HL-60 (cell line): ENCODE data around the gene F13B.
"Not testable (repeated sequence)": the region's sequence is repeated elsewhere in the genome, so short reads cannot be mapped to it uniquely, and the experiment has no call there.

Source experiments
- DNase-seq, 2 experiments: peaks; one replicate each; pipeline ENCODE4 v3.0.0-alpha.2; 2010 to 2020; ENCODE audit warnings: low read depth in 1 of 2, low spot score in 1 of 2
- H3K27ac ChIP-seq: fragments of 250-450 bp; sonication (Bioruptor Pico); replicated peaks from 2 replicates; pipeline ENCODE4 v1.5.1; 2020; ENCODE audit warnings: mild to moderate bottlenecking, moderate library complexity
- H3K27me3 ChIP-seq: fragments of 250-450 bp; sonication (Bioruptor Pico); 2 replicates; pipeline ENCODE4 v1.5.1; 2021; ENCODE audit warnings: mild to moderate bottlenecking, moderate library complexity; ENCODE audit not compliant: insufficient read depth, poor library complexity, severe bottlenecking
- H3K4me3 ChIP-seq: replicated peaks from 2 replicates; pipeline ENCODE4 v1.5.1; 2011; ENCODE audit warnings: mild to moderate bottlenecking, control low read depth, low read length; ENCODE audit not compliant: insufficient read depth
- CTCF ChIP-seq: IDR thresholded peaks from one replicate; pipeline ENCODE4 v1.5.1; 2011; ENCODE audit warnings: low read length, control low read depth, inconsistent platforms; ENCODE audit not compliant: insufficient read depth
- GABPA ChIP-seq: IDR thresholded peaks from 2 replicates; pipeline ENCODE4 v1.6.1; 2012; ENCODE audit warnings: low read depth
- POLR2AphosphoS5 ChIP-seq: IDR thresholded peaks from 2 replicates; pipeline ENCODE4 v1.6.1; 2012; ENCODE audit warnings: low read depth
- REST ChIP-seq: IDR thresholded peaks from 2 replicates; pipeline ENCODE4 v1.6.1; 2012; ENCODE audit warnings: low read depth; ENCODE audit not compliant: insufficient replicate concordance
- SPI1 ChIP-seq: IDR thresholded peaks from 2 replicates; pipeline ENCODE4 v1.6.1; 2012; ENCODE audit warnings: low read depth, mild to moderate bottlenecking, borderline replicate concordance

The F13B gene

GRCh38 chr1:197042676-197043341 lies 24.3 kb downstream of the F13B start:
- H3K27ac ChIP-seq: no peak overlapping the region
- DNase-seq: no peak
- no peak overlapping the region for H3K4me3 ChIP-seq
- TF ChIP-seq GABPA (no peak), REST (no peak), POLR2AphosphoS5 (no peak), CTCF (no peak), SPI1 (no peak)
- no peaks in the 10 kb centered on the region for H3K27me3 ChIP-seq

GRCh38 chr1:197041486-197042353 lies 25.3 kb downstream of the F13B start:
- Histone ChIP-seq H3K27me3 (no peaks in the 10 kb centered on the region), H3K4me3 (no peak overlapping the region), H3K27ac (no peak overlapping the region)
- DNase-seq: no peak
- no peak for TF ChIP-seq GABPA
- no peak for TF ChIP-seq REST
- no peak for TF ChIP-seq SPI1
- TF ChIP-seq POLR2AphosphoS5: no peak
- no peak for TF ChIP-seq CTCF

- H3K4me3 ChIP-seq: no peak overlapping the region
- DNase-seq: no peak
- no peaks in the 10 kb centered on the region for H3K27me3 ChIP-seq
- TF ChIP-seq GABPA: no peak
- H3K27ac ChIP-seq: no peak overlapping the region
Observed at GRCh38 chr1:197036861-197037260, 30.2 kb downstream of the F13B start.

GRCh38 chr1:197034631-197035339 lies 32.3 kb downstream of the F13B start:
- not testable (repeated sequence) for H3K4me3 ChIP-seq, H3K27ac ChIP-seq, H3K27me3 ChIP-seq, DNase-seq
